ENCODE measurements around the gene TMC3.

The TMC3 gene

GRCh38 chr15:81296673-81297072 is 77.3 kb downstream of the TMC3 start:
- DNase-seq = no peak

GRCh38 chr15:81296186-81296585 is 77.8 kb downstream of the TMC3 start:
- no peak for DNase-seq

- no peak for DNase-seq
Observed at GRCh38 chr15:81295486-81296121, 78.4 kb downstream of the TMC3 start.

GRCh38 chr15:81294516-81294880 is 79.5 kb downstream of the TMC3 start:
- DNase-seq = no peak

GRCh38 chr15:81293728-81294515 is 80.1 kb downstream of the TMC3 start:
- no peak for DNase-seq

- no peak for DNase-seq
Observed at GRCh38 chr15:81292523-81293001, 81.5 kb downstream of the TMC3 start.

- no peak for DNase-seq
Observed at GRCh38 chr15:81291916-81292522, 82.0 kb downstream of the TMC3 start.

- DNase-seq = no peak
Observed at GRCh38 chr15:81289910-81290309, 84.1 kb downstream of the TMC3 start.

- DNase-seq = no peak
Observed at GRCh38 chr15:81288616-81289015, 85.4 kb downstream of the TMC3 start.

GRCh38 chr15:81288040-81288439 is 86.0 kb downstream of the TMC3 start:
- no peak for DNase-seq

GRCh38 chr15:81286621-81287121 is 87.3 kb downstream of the TMC3 start:
- DNase-seq = no peak

GRCh38 chr15:81285461-81285860 is 88.6 kb downstream of the TMC3 start:
- no peak for DNase-seq

GRCh38 chr15:81284256-81285031 is 89.6 kb downstream of the TMC3 start:
- DNase-seq = no peak

GRCh38 chr15:81282911-81283310 is 91.1 kb downstream of the TMC3 start:
- no peak for DNase-seq

GRCh38 chr15:81282606-81282895 is 91.5 kb downstream of the TMC3 start:
- no peak for DNase-seq

- no peak for DNase-seq
Observed at GRCh38 chr15:81281766-81282605, 92.0 kb downstream of the TMC3 start.

GRCh38 chr15:81281456-81281735 is 92.6 kb downstream of the TMC3 start:
- no peak for DNase-seq

Data from retina (tissue), 1 donor.